Sigmoid colon (tissue), 3 donors: ENCODE measurements around the gene MLLT10.

Experiments used
- CTCF ChIP-seq, 4 experiments: fragments of 450-650 bp in 3 of 4; fragments of 200-600 bp in 1 of 4; IDR thresholded peaks; one replicate each; pipeline ENCODE4 v1.5.1; 2016 to 2019; ENCODE audit warnings: antibody characterized with exemption in 4 of 4, mild to moderate bottlenecking in 3 of 4, moderate library complexity in 2 of 4
- POLR2A ChIP-seq, 2 donors: fragments of 450-650 bp; IDR thresholded peaks; one replicate each; pipeline ENCODE4 v1.6.1; 2016; ENCODE audit warnings: antibody characterized with exemption in 2 of 2, mild to moderate bottlenecking in 2 of 2, moderate library complexity in 2 of 2

- no peak for TF ChIP-seq CTCF (IDR thresholded peaks at IDR 0.05)
- no peak for TF ChIP-seq POLR2A (IDR thresholded peaks at IDR 0.05)
Measured at GRCh38 chr10:21655687-21656086, 121.7 kb downstream of the MLLT10 start.
